Measurements from ENCODE around the gene COL4A1.
A peak's percentile ranks its signal among the peaks of the same experiment; 100 is the strongest.

COL4A1 gene

DNA sequence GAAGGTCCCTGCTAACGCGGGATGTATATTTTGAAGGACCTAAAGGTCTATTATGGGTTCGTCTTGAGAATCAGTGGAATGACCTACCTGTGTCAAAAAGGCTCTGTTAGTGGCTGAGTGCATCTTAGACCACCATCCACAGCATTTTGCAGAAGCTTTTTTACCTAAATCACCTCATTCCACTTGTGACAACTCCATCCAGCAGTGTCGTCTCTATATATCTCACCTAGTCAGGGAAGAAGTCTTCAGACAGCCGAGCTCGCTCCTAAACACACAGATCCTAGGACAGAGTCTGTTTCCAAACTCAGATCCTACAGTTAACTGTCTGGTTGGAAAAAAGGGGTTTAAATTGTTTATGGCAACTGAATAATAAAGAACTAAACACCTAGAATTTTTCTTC lies 33.7 kb downstream of the COL4A1 start:
- no peak for DNase-seq (ENCODE audit: low read depth)

- no peak for DNase-seq (ENCODE audit: low read depth)
These were observed 34.3 kb downstream of the COL4A1 start for GRCh38 chr13:110272651-110273050.

- DNase-seq (ENCODE audit: low read depth), result no peak
These were observed 34.7 kb downstream of the COL4A1 start for GRCh38 chr13:110272227-110272626.

GRCh38 chr13:110271313-110271712 lies 35.6 kb downstream of the COL4A1 start:
- no peak for DNase-seq (ENCODE audit: low read depth)

GRCh38 chr13:110270507-110270906 lies 36.5 kb downstream of the COL4A1 start:
- DNase-seq (ENCODE audit: low read depth), result no peak

DNA sequence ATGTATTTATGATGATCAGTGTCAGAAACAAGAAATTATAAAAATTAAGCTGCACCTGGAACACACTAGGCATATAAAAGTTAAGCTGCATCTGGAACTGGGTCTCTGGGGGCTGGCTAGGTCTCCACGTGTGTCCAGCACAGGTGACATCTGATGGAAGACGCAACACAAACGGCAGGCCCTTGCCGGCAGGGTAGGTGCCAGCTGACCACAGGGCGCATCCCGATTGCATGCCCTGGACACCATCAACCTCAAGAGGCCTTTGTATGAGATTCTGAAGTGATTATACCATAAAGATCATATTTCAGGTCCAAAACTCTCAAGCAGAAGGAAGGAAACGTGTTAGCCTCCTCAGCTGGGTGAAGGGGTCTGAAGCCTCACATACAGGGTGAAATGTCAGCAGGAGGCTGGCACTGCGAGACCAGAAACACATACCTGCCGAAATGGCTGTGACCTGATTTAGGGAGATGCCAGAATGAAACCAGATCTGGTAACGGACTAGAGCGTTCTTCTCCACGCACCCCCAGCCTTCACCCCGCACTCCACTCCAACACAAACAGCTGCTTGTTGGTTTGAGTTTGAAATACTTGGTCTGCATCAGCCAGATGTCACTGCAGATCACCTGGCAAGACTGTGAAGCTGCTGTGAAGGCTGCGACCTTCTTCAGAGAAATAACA lies 37.3 kb downstream of the COL4A1 start:
- no peak for DNase-seq (ENCODE audit: low read depth)

DNA sequence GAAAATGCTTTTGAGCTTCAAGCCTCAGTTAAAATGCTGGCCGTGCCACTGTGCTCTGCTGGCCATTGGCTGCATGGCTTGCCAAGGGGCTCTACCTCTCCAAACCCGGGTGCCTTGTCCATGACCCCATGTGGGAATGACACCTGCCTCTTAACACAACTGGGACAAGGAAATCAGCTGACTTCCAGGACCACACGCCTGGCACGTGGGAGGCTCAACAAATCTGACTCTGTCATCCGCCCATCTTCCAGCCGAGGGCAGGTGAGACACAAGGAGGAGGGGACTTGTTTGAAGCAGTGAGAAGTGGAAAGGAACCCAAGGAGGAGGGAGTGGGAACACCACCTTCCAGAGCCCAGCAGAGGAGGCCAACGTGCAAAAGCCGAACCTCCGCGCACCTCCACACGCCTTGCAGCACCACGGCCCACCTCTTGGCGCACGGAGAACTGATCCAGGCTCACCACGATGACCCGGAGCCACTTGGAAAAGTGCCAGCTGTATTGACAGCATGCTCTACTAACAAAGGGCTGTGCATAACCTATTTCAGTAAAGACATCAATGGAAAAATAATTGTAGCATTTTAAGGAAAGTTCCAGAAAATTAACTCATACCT lies 38.3 kb downstream of the COL4A1 start:
- DNase-seq (ENCODE audit: low read depth), result no peak

GRCh38 chr13:110268061-110268460 lies 38.9 kb downstream of the COL4A1 start:
- no peak for DNase-seq (ENCODE audit: low read depth)

- no peak for DNase-seq (ENCODE audit: low read depth)
These were observed 40.0 kb downstream of the COL4A1 start for GRCh38 chr13:110266983-110267382.

- no peak for DNase-seq (ENCODE audit: low read depth)
These were observed 40.5 kb downstream of the COL4A1 start for GRCh38 chr13:110266431-110266809.

DNA sequence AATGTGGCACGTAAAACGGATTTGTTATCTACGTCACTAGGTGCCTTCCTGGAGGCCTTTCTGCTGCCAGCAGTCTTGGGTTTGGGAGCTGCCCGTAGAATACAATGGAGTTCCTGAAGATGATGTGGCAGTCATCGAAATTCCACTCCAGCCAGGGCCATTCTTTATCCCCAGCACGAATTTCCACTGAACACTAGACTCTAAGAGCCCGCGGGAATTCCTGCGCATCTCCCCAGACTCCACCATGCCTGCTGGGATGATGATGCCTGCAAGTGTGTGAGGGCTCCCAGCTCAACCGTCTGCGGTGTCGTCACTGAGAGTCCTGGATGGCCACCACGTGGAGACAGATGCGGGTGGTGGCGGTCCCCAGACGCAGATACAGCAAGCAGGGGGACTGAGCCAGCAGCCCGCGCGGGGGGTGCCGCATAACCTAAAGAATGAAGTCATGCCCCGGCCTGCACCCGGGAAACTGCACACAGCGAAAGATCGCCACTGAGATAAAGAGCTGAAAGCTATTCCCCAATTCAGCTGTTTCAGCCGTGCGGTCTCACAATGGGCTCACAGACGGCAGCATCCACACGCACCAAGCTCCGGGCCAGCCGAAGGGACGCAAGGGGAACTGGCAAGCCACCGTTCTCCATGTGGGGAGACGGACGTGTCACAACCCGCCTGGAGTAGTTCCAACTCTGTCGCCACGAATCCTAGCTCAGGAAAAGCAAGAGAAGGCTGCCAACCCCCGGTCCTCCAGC lies 41.1 kb downstream of the COL4A1 start:
- no peak for DNase-seq (ENCODE audit: low read depth)

DNA sequence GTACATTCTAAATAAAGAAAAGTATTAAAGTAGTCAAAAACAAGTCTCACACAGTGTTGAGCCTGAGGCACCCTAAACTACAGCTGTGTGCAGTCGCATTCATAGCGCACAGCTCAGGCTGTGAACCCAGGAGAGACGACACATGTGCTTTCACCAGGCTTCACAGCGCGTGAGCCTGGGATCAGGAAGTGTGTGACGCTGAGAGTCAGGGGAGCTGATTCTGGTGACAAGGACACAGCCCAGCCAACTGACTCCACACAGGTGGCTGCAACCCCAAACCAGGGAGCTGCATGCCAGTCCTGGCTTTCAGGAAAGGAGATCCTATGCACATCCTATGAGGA lies 41.6 kb downstream of the COL4A1 start:
- no peak for DNase-seq (ENCODE audit: low read depth)

DNA sequence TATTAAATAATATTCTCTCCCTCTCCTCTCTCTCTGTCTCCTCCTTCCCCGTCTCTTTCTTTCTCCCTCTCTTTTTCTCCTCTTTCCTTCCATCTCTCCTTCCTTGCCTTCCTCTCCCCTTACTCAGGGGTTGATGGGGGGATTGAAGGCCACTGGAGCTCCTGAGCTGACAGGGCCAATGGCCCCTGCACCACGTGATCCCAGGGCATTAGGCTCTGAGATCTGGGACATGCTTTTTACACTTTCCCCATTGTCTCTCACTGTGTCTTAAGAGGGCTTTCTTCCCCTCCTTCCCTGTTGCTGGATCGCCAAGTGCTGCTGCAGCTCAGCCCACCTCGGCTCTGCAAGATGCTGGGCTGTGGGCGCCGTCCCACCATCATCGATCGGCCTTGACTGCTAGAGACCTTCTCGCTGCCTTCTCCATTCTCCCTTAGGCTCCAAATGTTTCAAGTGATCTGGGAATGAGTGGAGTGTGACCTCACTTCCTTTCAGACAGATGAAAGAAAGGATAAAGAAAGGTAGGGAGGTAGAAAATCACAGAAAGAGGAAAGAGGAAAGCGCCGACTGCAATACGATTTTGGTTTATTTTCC lies 42.2 kb downstream of the COL4A1 start:
- DNase-seq (ENCODE audit: low read depth), result no peak

- DNase-seq (ENCODE audit: low read depth), result no peak
These were observed 43.1 kb downstream of the COL4A1 start for GRCh38 chr13:110263888-110264287.

- no peak for DNase-seq (ENCODE audit: low read depth)
These were observed 43.6 kb downstream of the COL4A1 start for GRCh38 chr13:110263404-110263803.

GRCh38 chr13:110262508-110263291 lies 44.3 kb downstream of the COL4A1 start:
- peak; percentile 64 for DNase-seq (ENCODE audit: low read depth)

DNA sequence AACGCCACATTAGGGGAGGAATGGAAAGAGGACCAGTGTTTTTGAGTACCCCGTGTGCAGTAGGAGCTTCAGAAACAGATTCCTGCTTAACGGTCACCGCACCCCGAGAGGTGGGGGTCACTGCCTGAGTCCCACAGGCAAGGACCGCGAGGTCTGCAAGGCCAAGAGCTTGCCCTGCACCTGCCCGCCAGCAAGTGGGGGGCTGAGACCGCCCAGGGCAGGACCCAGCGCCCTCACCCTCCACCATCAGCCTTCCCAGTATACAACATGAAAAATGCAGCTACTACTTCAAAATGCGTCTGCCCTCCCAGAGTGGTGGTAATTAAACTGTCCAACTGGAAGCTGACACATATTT lies 44.9 kb downstream of the COL4A1 start:
- no peak for DNase-seq (ENCODE audit: low read depth)

DNA sequence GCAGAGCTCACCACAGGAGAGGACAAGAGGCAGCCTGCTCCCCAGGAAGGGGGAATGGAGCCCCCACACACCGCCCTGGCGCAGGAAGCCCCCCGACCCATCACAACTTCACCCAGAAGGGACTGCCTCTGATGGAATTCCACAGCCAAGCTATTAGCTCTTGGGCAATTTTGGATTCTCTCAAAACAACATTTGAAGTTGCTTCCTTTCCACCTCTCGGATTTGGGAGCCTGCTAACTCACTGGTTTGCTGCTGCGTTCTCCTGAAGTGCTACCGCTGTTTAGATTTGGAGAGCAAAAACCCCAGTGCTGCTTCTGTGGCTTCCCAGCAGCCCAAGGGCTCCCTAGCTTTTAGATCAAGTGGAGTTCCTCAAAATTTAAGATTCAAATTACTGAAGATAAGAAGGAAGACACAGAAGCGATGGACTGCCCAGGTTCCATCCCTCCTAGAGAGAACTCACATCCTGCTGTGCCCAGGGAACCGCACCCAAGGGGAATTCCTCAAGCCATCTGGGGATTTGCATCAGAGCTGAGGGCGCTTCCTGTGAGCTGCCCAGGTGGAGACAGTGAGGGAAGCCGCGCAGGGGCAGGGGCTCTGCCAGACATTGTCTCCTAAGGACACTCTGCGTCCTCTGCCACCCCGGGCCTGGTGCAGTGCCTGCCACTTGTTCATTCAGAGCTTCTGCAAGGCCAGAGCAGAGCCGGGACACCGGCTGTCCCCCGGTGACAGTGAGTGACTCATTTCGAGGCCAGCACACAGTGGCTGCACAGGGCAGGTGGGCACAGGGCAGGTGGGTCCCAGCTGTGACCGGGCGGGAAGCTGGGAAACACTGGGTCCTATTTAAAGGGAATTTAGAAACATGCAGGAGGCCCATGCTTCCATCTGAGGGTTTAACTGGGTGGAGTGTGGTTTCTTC lies 45.5 kb downstream of the COL4A1 start:
- DNase-seq (ENCODE audit: low read depth), result no peak

GRCh38 chr13:110259651-110260050 lies 47.3 kb downstream of the COL4A1 start:
- no peak for DNase-seq (ENCODE audit: low read depth)

DNA sequence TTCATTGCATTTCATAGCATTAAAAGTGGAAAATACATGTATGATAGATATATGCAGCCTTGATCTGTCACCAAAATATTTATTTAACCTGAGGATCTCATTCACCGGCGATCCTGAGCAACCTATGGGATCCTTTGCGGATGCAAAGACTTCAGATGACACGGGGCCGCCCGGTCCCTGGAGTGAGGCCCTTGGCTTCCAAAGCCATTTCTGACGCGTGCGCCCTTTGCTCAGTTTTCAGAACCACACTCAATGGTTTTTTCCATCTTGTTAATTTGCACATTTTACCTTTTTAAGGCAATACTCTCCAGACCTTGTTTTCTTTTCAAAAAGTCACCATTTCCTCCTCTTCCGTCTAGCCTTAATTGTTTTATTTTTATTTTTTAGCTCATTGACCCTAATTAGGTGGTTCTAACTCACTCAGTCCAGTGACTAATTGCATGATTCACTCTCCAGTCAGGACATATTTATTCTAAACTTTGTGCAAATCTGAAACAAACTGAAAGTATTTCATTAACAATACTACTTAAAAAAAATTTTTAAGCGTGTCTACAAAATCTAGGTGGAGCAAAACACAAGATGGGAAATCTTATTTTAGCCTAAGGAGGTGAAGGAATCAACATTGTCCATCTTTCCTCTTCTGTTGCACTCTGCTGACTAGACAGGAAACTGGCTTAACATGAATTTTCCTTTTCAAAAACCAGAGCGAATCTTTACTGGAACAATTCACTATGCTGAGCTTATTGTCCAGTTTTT lies 47.9 kb downstream of the COL4A1 start:
- no peak for DNase-seq (ENCODE audit: low read depth)

DNA sequence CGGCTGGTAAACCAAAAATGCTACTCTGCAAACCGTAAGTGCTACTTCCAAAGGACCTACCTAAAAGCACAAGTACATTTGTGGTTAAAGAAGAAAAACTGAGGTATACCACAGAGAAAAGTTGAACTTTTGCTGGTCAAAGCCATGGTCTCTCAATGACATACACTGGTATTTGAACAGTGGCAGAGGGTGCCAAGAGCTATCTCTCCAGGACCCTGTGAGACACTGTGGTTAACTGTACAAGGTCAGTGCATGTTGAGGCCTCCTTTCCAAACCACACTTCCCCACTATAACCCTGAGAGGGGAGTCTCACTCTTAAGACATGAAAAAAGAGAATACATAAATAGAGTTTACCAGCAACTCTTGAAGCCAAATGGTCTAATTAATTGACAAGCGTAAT lies 49.5 kb downstream of the COL4A1 start:
- no peak for DNase-seq (ENCODE audit: low read depth)
